Measurements from ENCODE around the gene MACROH2A1. TPM values are rescaled to one million over a fixed set of nuclear protein-coding genes. Genes with fewer than 3 reads are reported as not detected.
A peak's percentile ranks its signal among the peaks of the same experiment; 100 is the strongest.

The MACROH2A1 gene
- polyA plus RNA-seq, 1 of the 3 experiments (the other 2 are of a cell fraction) = 165 TPM

GRCh38 chr5:135356522-135357318, 42.3 kb downstream of the MACROH2A1 start (continued):
- TF ChIP-seq RCOR1 (IDR thresholded peaks at IDR 0.05; ENCODE audit: low read length) = peak; percentile 90
- peak in 1 of 2 experiments; percentile 81; a peak in 2 of 4 replicates for TF ChIP-seq EP300 (IDR thresholded peaks at IDR 0.05; ENCODE audit: borderline replicate concordance in 1 of 2, low read depth in 1 of 2, low read length in 1 of 2)
- TF ChIP-seq FOXJ3 (CRISPR knock-in tag; IDR thresholded peaks at IDR 0.05) = no peak
- no peak for TF ChIP-seq EZH2phosphoT487 (IDR thresholded peaks at IDR 0.05; ENCODE audit: borderline replicate concordance, low read depth)
- no peak for TF ChIP-seq REST (IDR thresholded peaks at IDR 0.05; ENCODE audit: low read depth, low read length)
- TF ChIP-seq ELF1 (IDR thresholded peaks at IDR 0.05) = no peak
- peak; percentile 30; the same call in 1 of the 2 replicates for TF ChIP-seq GATA2 (CRISPR knock-in tag; IDR thresholded peaks at IDR 0.05)
- TF ChIP-seq JUND (IDR thresholded peaks at IDR 0.05) = no peak

- H3F3A ChIP-seq (replicated peaks; ENCODE audit: insufficient read depth) = peaks cover 13% of the 10 kb centered on the region
- ChIA-PET POLR2A (interaction anchor here (1.9 kb wide), 1 partner anchor 22 kb away, joined by 4 read pairs; no protein-coding TSS in a partner anchor), CTCF (interaction anchor here (1.7 kb wide), 1 partner anchor 71 kb away, joined by 4 read pairs; no protein-coding TSS in a partner anchor)
- no peak overlapping the region for H3K9ac ChIP-seq
- H3K9me3 ChIP-seq = no peaks in the 10 kb centered on the region
- no peak for DNase-seq
- TF ChIP-seq EP300 (IDR thresholded peaks at IDR 0.05; ENCODE audit: borderline replicate concordance in 1 of 2, low read depth in 1 of 2, low read length in 1 of 2) = no peak
- WGBS (ENCODE audit: low lambda C conversion rate) = 100% methylated on average over 1 of the region's 1 CpG
- peaks cover 19% of the 10 kb centered on the region for H4K20me1 ChIP-seq (ENCODE audit: insufficient read depth)
- H3K27ac ChIP-seq (ENCODE audit: low read depth in 2 of 2, low read length in 1 of 2) = peak overlapping the region; percentile 34 to 76; a peak in 3 of 4 replicates
- H3K79me2 ChIP-seq (ENCODE audit: insufficient read depth) = peaks cover 28% of the 10 kb centered on the region; the same call in 1 of the 2 replicates
- peaks cover 25 to 51% of the 10 kb centered on the region in 2 experiments for H3K36me3 ChIP-seq (replicated peaks in 1 of 2; ENCODE audit: control insufficient read depth in 1 of 2, insufficient read depth in 2 of 2, low read length in 1 of 2)
- H3K9me2 ChIP-seq = no peaks in the 10 kb centered on the region
- H3K4me3 ChIP-seq (ENCODE audit: low read depth in 2 of 2, low read length in 1 of 2) = no peak overlapping the region
- H2AFZ ChIP-seq (ENCODE audit: low read depth) = no peak overlapping the region
- H3K27me3 ChIP-seq (ENCODE audit: insufficient read depth) = no peaks in the 10 kb centered on the region
- 0 out of 2 replicates have a peak overlapping the region, but pooled peaks have one; percentile 22 for H3K4me2 ChIP-seq
- H3K4me1 ChIP-seq (ENCODE audit: control insufficient read depth in 1 of 2, insufficient read depth in 2 of 2, low read depth in 1 of 2, low read length in 1 of 2) = peaks cover 26 to 50% of the 10 kb centered on the region in 2 experiments
These were observed 43.9 kb downstream of the MACROH2A1 start for GRCh38 chr5:135355169-135355568.

Measured in SK-N-SH (cell line).